Measurements from ENCODE around the gene IFT22. TPM values are rescaled to one million over a fixed set of nuclear protein-coding genes. Genes with fewer than 3 reads are reported as not detected.

Gene IFT22
- total RNA-seq, 4 donors from 2014 or later: 6.8 to 15.3 (median 11.7) TPM

GRCh38 chr7:101347477-101347876, 25.9 kb upstream of the IFT22 start:
- H3K4me1 ChIP-seq: peaks cover 5% of the 10 kb centered on the region
- H3K9me3 ChIP-seq: no peaks in the 10 kb centered on the region
- H3K27ac ChIP-seq: no peak overlapping the region
- no peak for TF ChIP-seq CTCF (IDR thresholded peaks at IDR 0.05)
- TF ChIP-seq EP300 (IDR thresholded peaks at IDR 0.05): no peak
- TF ChIP-seq POLR2A (IDR thresholded peaks at IDR 0.05): no peak
- no peak for TF ChIP-seq POLR2AphosphoS5 (IDR thresholded peaks at IDR 0.05)
- H3K4me3 ChIP-seq: no peak overlapping the region
- H3K27me3 ChIP-seq: peaks cover 17% of the 10 kb centered on the region
- H3K36me3 ChIP-seq: no peaks in the 10 kb centered on the region
- DNase-seq (ENCODE audit: low spot score in 2 of 2): no peak
- WGBS: 88% methylated on average over 14 of the region's 15 CpGs

- 72% methylated on average over 6 of the region's 7 CpGs for WGBS
- H3K27me3 ChIP-seq: peaks cover 3% of the 10 kb centered on the region
- no peaks in the 10 kb centered on the region for H3K4me1 ChIP-seq
- no peak overlapping the region for H3K27ac ChIP-seq
- no peak for DNase-seq (ENCODE audit: low spot score in 2 of 2)
- TF ChIP-seq POLR2A (IDR thresholded peaks at IDR 0.05): no peak
- TF ChIP-seq EP300 (IDR thresholded peaks at IDR 0.05): no peak
- no peak for TF ChIP-seq POLR2AphosphoS5 (IDR thresholded peaks at IDR 0.05)
- TF ChIP-seq CTCF (IDR thresholded peaks at IDR 0.05): no peak
- H3K36me3 ChIP-seq: no peaks in the 10 kb centered on the region
- H3K4me3 ChIP-seq: no peak overlapping the region
- no peaks in the 10 kb centered on the region for H3K9me3 ChIP-seq
These were observed 21.3 kb upstream of the IFT22 start for GRCh38 chr7:101342892-101343291.

GRCh38 chr7:101340379-101340778, 18.8 kb upstream of the IFT22 start:
- no peak for TF ChIP-seq CTCF (IDR thresholded peaks at IDR 0.05)
- Histone ChIP-seq H3K9me3 (no peaks in the 10 kb centered on the region), H3K36me3 (no peaks in the 10 kb centered on the region), H3K4me3 (no peak overlapping the region), H3K27ac (no peak overlapping the region), H3K4me1 (no peaks in the 10 kb centered on the region), H3K27me3 (no peaks in the 10 kb centered on the region)
- no peak for DNase-seq (ENCODE audit: low spot score in 2 of 2)
- WGBS: 87% methylated on average over 14 of the region's 14 CpGs

- H3K27ac ChIP-seq: no peak overlapping the region
- DNase-seq (ENCODE audit: low spot score in 2 of 2): no peak
- 53% methylated on average over 5 of the region's 5 CpGs for WGBS
- H3K36me3 ChIP-seq: no peaks in the 10 kb centered on the region
- no peak for TF ChIP-seq POLR2AphosphoS5 (IDR thresholded peaks at IDR 0.05)
- TF ChIP-seq EP300 (IDR thresholded peaks at IDR 0.05): no peak
- TF ChIP-seq POLR2A (IDR thresholded peaks at IDR 0.05): no peak
- no peak for TF ChIP-seq CTCF (IDR thresholded peaks at IDR 0.05)
- H3K4me1 ChIP-seq: peaks cover 12% of the 10 kb centered on the region
- peaks cover 3% of the 10 kb centered on the region for H3K27me3 ChIP-seq
- no peak overlapping the region for H3K4me3 ChIP-seq
- H3K9me3 ChIP-seq: no peaks in the 10 kb centered on the region
These were observed 12.3 kb upstream of the IFT22 start for GRCh38 chr7:101333912-101334311.

GRCh38 chr7:101332026-101332425, 10.4 kb upstream of the IFT22 start:
- H3K27ac ChIP-seq: no peak overlapping the region
- no peaks in the 10 kb centered on the region for H3K36me3 ChIP-seq
- WGBS: 62% methylated on average over 8 of the region's 8 CpGs
- H3K27me3 ChIP-seq: peaks cover 3% of the 10 kb centered on the region
- TF ChIP-seq EP300 (IDR thresholded peaks at IDR 0.05) (no peak), POLR2AphosphoS5 (IDR thresholded peaks at IDR 0.05) (no peak), POLR2A (IDR thresholded peaks at IDR 0.05) (no peak), CTCF (IDR thresholded peaks at IDR 0.05) (no peak)
- DNase-seq (ENCODE audit: low spot score in 2 of 2): no peak
- no peak overlapping the region for H3K4me3 ChIP-seq
- peaks cover 12% of the 10 kb centered on the region for H3K4me1 ChIP-seq
- H3K9me3 ChIP-seq: no peaks in the 10 kb centered on the region

Data from suprapubic skin (tissue), 4 donors.